ENCODE measurements around the gene FXYD6.

FXYD6 gene

DNA sequence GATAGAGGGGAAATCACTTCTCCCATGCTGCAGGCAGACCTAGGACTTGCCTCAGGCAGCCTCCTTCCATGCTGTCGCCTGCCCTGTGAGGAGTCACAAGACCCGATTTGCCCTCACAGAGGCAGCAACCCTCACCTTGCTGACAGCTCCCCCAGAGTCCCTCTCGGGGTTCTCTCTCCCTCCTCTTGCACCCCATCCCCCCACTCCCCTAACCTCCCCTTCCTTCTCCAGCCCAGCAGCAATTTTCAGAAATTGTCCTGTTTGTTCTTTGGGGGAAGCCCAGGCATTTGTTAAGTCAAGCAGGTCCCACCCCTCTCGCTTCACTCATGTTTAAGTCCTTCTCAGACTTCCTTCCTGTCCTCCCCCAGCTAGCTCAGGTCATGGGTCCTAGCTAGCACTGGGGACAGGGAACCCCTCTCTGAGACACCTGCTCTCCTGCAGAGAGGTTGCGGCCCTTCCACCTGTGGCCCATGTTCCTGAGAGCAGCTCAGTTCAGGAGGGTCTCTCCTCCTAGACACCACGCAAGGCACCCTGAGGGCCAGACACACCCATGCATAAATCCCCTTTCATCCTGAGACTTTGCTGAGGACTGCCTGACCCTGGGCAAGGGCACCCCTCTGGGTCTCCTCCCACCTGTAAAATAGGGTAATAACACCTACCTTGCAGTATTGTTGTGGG is 45.6 kb downstream of the FXYD6 start:
- Histone ChIP-seq H3K4me1 (ENCODE audit: low read length) (peaks cover 60% of the 10 kb centered on the region), H3K27ac (ENCODE audit: low read length) (no peak overlapping the region)

DNA sequence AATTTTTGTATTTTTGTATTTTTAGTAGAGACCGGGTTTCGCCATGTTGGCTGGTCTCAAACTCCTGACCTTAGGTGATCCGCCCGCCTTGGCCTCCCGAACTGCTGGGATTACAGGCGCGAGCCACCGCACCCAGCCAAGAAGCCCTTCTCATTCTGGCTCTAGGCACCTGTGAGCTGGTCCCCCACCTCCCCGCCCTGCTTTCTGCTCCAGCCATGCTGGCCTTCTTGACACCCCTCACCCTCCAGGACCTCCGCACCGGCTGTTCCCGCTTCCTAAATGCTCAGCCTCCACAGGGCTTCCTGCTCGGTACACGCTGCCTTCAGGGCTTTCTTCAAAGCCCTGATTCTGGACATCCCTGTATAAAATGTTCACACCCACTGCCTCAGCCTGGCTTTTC is 46.4 kb downstream of the FXYD6 start:
- Histone ChIP-seq H4K20me1 (ENCODE audit: insufficient read depth, low read length) (no peaks in the 10 kb centered on the region), H3K4me1 (ENCODE audit: low read length) (peaks cover 67% of the 10 kb centered on the region), H3K4me2 (ENCODE audit: low read length) (peak overlapping the region; percentile 38), H3K79me2 (ENCODE audit: low read length) (no peaks in the 10 kb centered on the region), H2AFZ (ENCODE audit: low read depth, low read length) (no peak overlapping the region), H3K9me3 (ENCODE audit: insufficient read depth, low read length) (no peaks in the 10 kb centered on the region), H3K36me3 (replicated peaks; ENCODE audit: low read depth, low read length) (no peaks in the 10 kb centered on the region), H3K9ac (ENCODE audit: low read length) (peak overlapping the region; percentile 23; the same call in 1 of the 2 replicates), H3K27ac (ENCODE audit: low read length) (no peak overlapping the region), H3K4me3 (ENCODE audit: low read length) (no peak overlapping the region), H3K27me3 (ENCODE audit: low read depth, low read length) (no peaks in the 10 kb centered on the region)
- TF ChIP-seq, protein P1, sequence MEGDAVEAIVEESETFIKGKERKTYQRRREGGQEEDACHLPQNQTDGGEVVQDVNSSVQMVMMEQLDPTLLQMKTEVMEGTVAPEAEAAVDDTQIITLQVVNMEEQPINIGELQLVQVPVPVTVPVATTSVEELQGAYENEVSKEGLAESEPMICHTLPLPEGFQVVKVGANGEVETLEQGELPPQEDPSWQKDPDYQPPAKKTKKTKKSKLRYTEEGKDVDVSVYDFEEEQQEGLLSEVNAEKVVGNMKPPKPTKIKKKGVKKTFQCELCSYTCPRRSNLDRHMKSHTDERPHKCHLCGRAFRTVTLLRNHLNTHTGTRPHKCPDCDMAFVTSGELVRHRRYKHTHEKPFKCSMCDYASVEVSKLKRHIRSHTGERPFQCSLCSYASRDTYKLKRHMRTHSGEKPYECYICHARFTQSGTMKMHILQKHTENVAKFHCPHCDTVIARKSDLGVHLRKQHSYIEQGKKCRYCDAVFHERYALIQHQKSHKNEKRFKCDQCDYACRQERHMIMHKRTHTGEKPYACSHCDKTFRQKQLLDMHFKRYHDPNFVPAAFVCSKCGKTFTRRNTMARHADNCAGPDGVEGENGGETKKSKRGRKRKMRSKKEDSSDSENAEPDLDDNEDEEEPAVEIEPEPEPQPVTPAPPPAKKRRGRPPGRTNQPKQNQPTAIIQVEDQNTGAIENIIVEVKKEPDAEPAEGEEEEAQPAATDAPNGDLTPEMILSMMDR (IDR thresholded peaks at IDR 0.05; ENCODE audit: low read depth, low read length) = no peak
- TF ChIP-seq EZH2phosphoT487 (IDR thresholded peaks at IDR 0.05; ENCODE audit: low read depth) = no peak

More for the DNA sequence above, 45.6 kb downstream of the FXYD6 start:
- Histone ChIP-seq H3K4me3 (ENCODE audit: low read length) (peak overlapping the region; percentile 5; the same call in 1 of the 2 replicates), H3K79me2 (ENCODE audit: low read length) (no peaks in the 10 kb centered on the region), H2AFZ (ENCODE audit: low read depth, low read length) (peak overlapping the region; percentile 69; the same call in 1 of the 2 replicates), H4K20me1 (ENCODE audit: insufficient read depth, low read length) (no peaks in the 10 kb centered on the region), H3K9me3 (ENCODE audit: insufficient read depth, low read length) (no peaks in the 10 kb centered on the region), H3K9ac (ENCODE audit: low read length) (peak overlapping the region; percentile 23; the same call in 1 of the 2 replicates), H3K36me3 (replicated peaks; ENCODE audit: low read depth, low read length) (no peaks in the 10 kb centered on the region), H3K27me3 (ENCODE audit: low read depth, low read length) (no peaks in the 10 kb centered on the region), H3K4me2 (ENCODE audit: low read length) (peak overlapping the region; percentile 38)
- TF ChIP-seq, protein P1 (IDR thresholded peaks at IDR 0.05; ENCODE audit: low read depth, low read length) = no peak
- TF ChIP-seq EZH2phosphoT487 (IDR thresholded peaks at IDR 0.05; ENCODE audit: low read depth) = no peak

DNA sequence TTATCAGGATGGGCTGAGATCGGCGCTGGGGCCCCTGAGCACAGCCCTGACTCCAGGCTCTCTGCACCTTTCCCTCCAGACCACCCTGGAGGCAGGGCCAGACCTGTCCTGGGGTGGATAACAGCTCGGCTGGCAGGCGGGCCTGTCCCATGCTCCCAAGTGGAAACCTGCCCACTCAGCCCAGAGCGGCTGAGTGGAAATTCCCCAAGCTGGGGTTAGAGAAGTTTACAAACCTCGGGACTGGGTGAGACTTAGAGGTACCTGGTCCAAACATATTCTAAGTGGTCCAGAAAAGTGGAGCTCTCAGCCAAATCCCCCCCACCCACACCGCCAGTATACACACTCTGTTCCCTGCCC is 47.1 kb downstream of the FXYD6 start:
- H3K4me1 ChIP-seq (ENCODE audit: low read length) = peaks cover 67% of the 10 kb centered on the region
- H3K36me3 ChIP-seq (replicated peaks; ENCODE audit: low read depth, low read length) = no peaks in the 10 kb centered on the region
- peak overlapping the region; percentile 51 for H3K4me2 ChIP-seq (ENCODE audit: low read length)
- no peaks in the 10 kb centered on the region for H3K27me3 ChIP-seq (ENCODE audit: low read depth, low read length)
- no peaks in the 10 kb centered on the region for H3K79me2 ChIP-seq (ENCODE audit: low read length)
- H4K20me1 ChIP-seq (ENCODE audit: insufficient read depth, low read length) = no peaks in the 10 kb centered on the region
- H3K9ac ChIP-seq (ENCODE audit: low read length) = peak overlapping the region; percentile 51; the same call in 1 of the 2 replicates
- TF ChIP-seq, protein P1 (IDR thresholded peaks at IDR 0.05; ENCODE audit: low read depth, low read length) = no peak
- TF ChIP-seq EZH2phosphoT487 (IDR thresholded peaks at IDR 0.05; ENCODE audit: low read depth) = no peak
- no peaks in the 10 kb centered on the region for H3K9me3 ChIP-seq (ENCODE audit: insufficient read depth, low read length)
- peak overlapping the region; percentile 24; the same call in 1 of the 2 replicates for H3K27ac ChIP-seq (ENCODE audit: low read length)
- no peak overlapping the region for H2AFZ ChIP-seq (ENCODE audit: low read depth, low read length)
- no peak overlapping the region for H3K4me3 ChIP-seq (ENCODE audit: low read length)

DNA sequence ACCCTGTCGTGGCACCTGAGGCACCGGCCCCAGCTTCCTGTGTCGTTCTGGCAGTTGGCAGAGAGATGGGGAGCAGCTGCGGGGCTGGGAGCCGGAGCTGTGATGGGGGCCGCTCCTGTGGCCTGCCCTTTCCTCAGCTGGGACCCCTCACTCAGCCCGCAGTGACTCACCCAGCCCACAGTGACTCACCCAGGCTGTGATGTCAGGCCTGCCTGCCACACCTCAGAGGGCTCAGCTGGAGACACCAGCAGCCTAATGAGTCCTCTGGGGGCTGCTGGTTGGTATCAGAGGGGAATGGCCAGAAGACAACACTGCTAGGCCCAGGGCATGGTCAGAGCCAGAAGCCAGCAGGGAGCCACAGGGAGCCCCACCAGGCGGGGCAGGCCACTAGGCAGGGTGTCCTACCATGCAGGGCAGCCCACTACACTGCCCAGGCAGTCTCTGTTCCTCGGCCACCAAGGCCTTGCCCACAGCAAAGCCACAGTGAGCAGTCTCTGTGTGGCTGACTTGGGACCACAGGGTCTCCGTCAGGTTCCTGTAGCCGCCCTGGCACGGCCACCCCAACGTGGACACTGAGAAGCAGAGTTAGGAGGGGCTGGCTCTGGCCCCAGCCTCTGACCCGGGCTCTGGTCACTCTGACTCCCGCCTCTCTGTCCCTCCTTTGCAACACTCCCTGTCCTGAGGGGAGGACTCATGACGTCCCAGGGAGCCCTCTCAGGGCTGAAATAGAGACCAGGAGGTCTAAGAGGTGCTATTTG is 47.7 kb downstream of the FXYD6 start:
- Histone ChIP-seq H2AFZ (ENCODE audit: low read depth, low read length) (0 out of 2 replicates have a peak overlapping the region, but pooled peaks have one; percentile 1), H3K4me2 (ENCODE audit: low read length) (peak overlapping the region; percentile 51), H3K36me3 (replicated peaks; ENCODE audit: low read depth, low read length) (no peaks in the 10 kb centered on the region), H3K79me2 (ENCODE audit: low read length) (no peaks in the 10 kb centered on the region), H3K4me3 (ENCODE audit: low read length) (peak overlapping the region; percentile 35; the same call in 1 of the 2 replicates), H3K27ac (ENCODE audit: low read length) (peak overlapping the region; percentile 24; the same call in 1 of the 2 replicates), H3K4me1 (ENCODE audit: low read length) (peaks cover 70% of the 10 kb centered on the region), H3K9me3 (ENCODE audit: insufficient read depth, low read length) (no peaks in the 10 kb centered on the region), H3K27me3 (ENCODE audit: low read depth, low read length) (no peaks in the 10 kb centered on the region), H3K9ac (ENCODE audit: low read length) (peak overlapping the region; percentile 51), H4K20me1 (ENCODE audit: insufficient read depth, low read length) (no peaks in the 10 kb centered on the region)
- no peak for TF ChIP-seq EZH2phosphoT487 (IDR thresholded peaks at IDR 0.05; ENCODE audit: low read depth)
- TF ChIP-seq, protein P1 (IDR thresholded peaks at IDR 0.05; ENCODE audit: low read depth, low read length) = no peak

Data from OCI-LY3 (cell line).